Dendritic cell treated with granulocyte-macrophage colony-stimulating factor and Interleukin-4, amounts not matched to agents 40 ng/mL and 50 ng/mL, for 4 days (primary cell): ENCODE measurements around the gene TMEM170B.

Experiments
- H3K27ac Mint-ChIP-seq: one replicate; pipeline ENCODE4 v1.8.0; 2022; ENCODE audit warnings: mild to moderate bottlenecking, mixed read lengths
- H3K27me3 Mint-ChIP-seq: one replicate; pipeline ENCODE4 v1.8.0; 2022; ENCODE audit warnings: mild to moderate bottlenecking, mixed read lengths
- H3K36me3 Mint-ChIP-seq: one replicate; pipeline ENCODE4 v1.8.0; 2022; ENCODE audit warnings: low read depth, mixed read lengths
- H3K4me1 Mint-ChIP-seq: one replicate; pipeline ENCODE4 v1.8.0; 2022; ENCODE audit warnings: low read depth, mixed read lengths
- H3K4me3 Mint-ChIP-seq: one replicate; pipeline ENCODE4 v1.8.0; 2022; ENCODE audit warnings: mild to moderate bottlenecking, moderate library complexity, mixed read lengths
- H3K9me3 Mint-ChIP-seq: one replicate; pipeline ENCODE4 v1.8.0; 2022; ENCODE audit warnings: mixed read lengths
- intact Hi-C: fragments of 100-400 bp; cut with micrococcal nuclease; formaldehyde crosslinking; loops from one replicate; pipeline ENCODE4 v1.15.0; 2022

The TMEM170B gene

GRCh38 chr6:11509471-11509870 lies 28.1 kb upstream of the TMEM170B start:
- Mint-ChIP-seq H3K27ac (no peak overlapping the region), H3K9me3 (peaks cover 11% of the 10 kb centered on the region), H3K4me1 (peaks cover 4% of the 10 kb centered on the region), H3K36me3 (peaks cover 7% of the 10 kb centered on the region), H3K27me3 (no peaks in the 10 kb centered on the region), H3K4me3 (no peak overlapping the region)
- intact Hi-C loops, result no loop called here

GRCh38 chr6:11514672-11515071 lies 22.9 kb upstream of the TMEM170B start:
- Mint-ChIP-seq H3K36me3 (peaks cover 13% of the 10 kb centered on the region), H3K4me3 (no peak overlapping the region), H3K27me3 (no peaks in the 10 kb centered on the region), H3K27ac (no peak overlapping the region), H3K4me1 (peaks cover 22% of the 10 kb centered on the region), H3K9me3 (peaks cover 18% of the 10 kb centered on the region)
- intact Hi-C loops, result no loop called here

- Mint-ChIP-seq H3K4me3 (no peak overlapping the region), H3K36me3 (peaks cover 7% of the 10 kb centered on the region), H3K4me1 (peaks cover 26% of the 10 kb centered on the region), H3K27ac (no peak overlapping the region), H3K9me3 (peaks cover 11% of the 10 kb centered on the region), H3K27me3 (no peaks in the 10 kb centered on the region)
- intact Hi-C loops, result no loop called here
Observed at GRCh38 chr6:11515763-11516162, 21.8 kb upstream of the TMEM170B start.

- intact Hi-C loops, result no loop called here
- peaks cover 6% of the 10 kb centered on the region for H3K9me3 Mint-ChIP-seq
- H3K4me3 Mint-ChIP-seq, result no peak overlapping the region
- H3K36me3 Mint-ChIP-seq, result peaks cover 5% of the 10 kb centered on the region
- peaks cover 26% of the 10 kb centered on the region for H3K4me1 Mint-ChIP-seq
- H3K27ac Mint-ChIP-seq, result no peak overlapping the region
- H3K27me3 Mint-ChIP-seq, result no peaks in the 10 kb centered on the region
Observed at GRCh38 chr6:11522812-11523605, 14.5 kb upstream of the TMEM170B start.

- Mint-ChIP-seq H3K9me3 (no peaks in the 10 kb centered on the region), H3K36me3 (no peaks in the 10 kb centered on the region), H3K27ac (peak overlapping the region; percentile 30), H3K27me3 (no peaks in the 10 kb centered on the region), H3K4me3 (no peak overlapping the region), H3K4me1 (peaks cover 31% of the 10 kb centered on the region)
- intact Hi-C loops, result no loop called here
Observed at GRCh38 chr6:11525468-11526155, 11.9 kb upstream of the TMEM170B start.

- no peaks in the 10 kb centered on the region for H3K9me3 Mint-ChIP-seq
- no peaks in the 10 kb centered on the region for H3K36me3 Mint-ChIP-seq
- no peak overlapping the region for H3K27ac Mint-ChIP-seq
- H3K4me1 Mint-ChIP-seq, result peaks cover 31% of the 10 kb centered on the region
- no peak overlapping the region for H3K4me3 Mint-ChIP-seq
- no peaks in the 10 kb centered on the region for H3K27me3 Mint-ChIP-seq
- intact Hi-C loops, result no loop called here
Observed at GRCh38 chr6:11526156-11526505, 11.4 kb upstream of the TMEM170B start.

GRCh38 chr6:11527274-11527870 lies 10.2 kb upstream of the TMEM170B start:
- H3K9me3 Mint-ChIP-seq, result no peaks in the 10 kb centered on the region
- intact Hi-C loops, result no loop called here
- no peaks in the 10 kb centered on the region for H3K36me3 Mint-ChIP-seq
- H3K27ac Mint-ChIP-seq, result no peak overlapping the region
- no peak overlapping the region for H3K4me3 Mint-ChIP-seq
- peaks cover 33% of the 10 kb centered on the region for H3K4me1 Mint-ChIP-seq
- no peaks in the 10 kb centered on the region for H3K27me3 Mint-ChIP-seq

- Mint-ChIP-seq H3K27ac (no peak overlapping the region), H3K27me3 (no peaks in the 10 kb centered on the region), H3K36me3 (no peaks in the 10 kb centered on the region), H3K9me3 (no peaks in the 10 kb centered on the region), H3K4me1 (peaks cover 33% of the 10 kb centered on the region), H3K4me3 (no peak overlapping the region)
- intact Hi-C loops, result no loop called here
Observed at GRCh38 chr6:11528996-11529395, 8.6 kb upstream of the TMEM170B start.

GRCh38 chr6:11532097-11532496 lies 5.5 kb upstream of the TMEM170B start:
- intact Hi-C loops, result no loop called here
- no peak overlapping the region for H3K27ac Mint-ChIP-seq
- no peaks in the 10 kb centered on the region for H3K9me3 Mint-ChIP-seq
- H3K36me3 Mint-ChIP-seq, result no peaks in the 10 kb centered on the region
- no peak overlapping the region for H3K4me3 Mint-ChIP-seq
- H3K4me1 Mint-ChIP-seq, result peaks cover 34% of the 10 kb centered on the region
- no peaks in the 10 kb centered on the region for H3K27me3 Mint-ChIP-seq

- intact Hi-C loops, result no loop called here
- no peaks in the 10 kb centered on the region for H3K27me3 Mint-ChIP-seq
- H3K4me3 Mint-ChIP-seq, result no peak overlapping the region
Observed at GRCh38 chr6:11534561-11534960, 3.0 kb upstream of the TMEM170B start.

GRCh38 chr6:11535801-11536230 lies 1.7 kb upstream of the TMEM170B start:
- H3K27ac Mint-ChIP-seq, result no peak overlapping the region

More at GRCh38 chr6:11534561-11534960, 3.0 kb upstream of the TMEM170B start:
- no peaks in the 10 kb centered on the region for H3K9me3 Mint-ChIP-seq
- no peak overlapping the region for H3K27ac Mint-ChIP-seq
- H3K4me1 Mint-ChIP-seq, result peaks cover 18% of the 10 kb centered on the region
- H3K36me3 Mint-ChIP-seq, result peaks cover 12% of the 10 kb centered on the region

GRCh38 chr6:11536795-11537194 lies 754 bp upstream of the TMEM170B start:
- H3K27ac Mint-ChIP-seq, result peak overlapping the region; percentile 83
- H3K4me1 Mint-ChIP-seq, result peaks cover 27% of the 10 kb centered on the region
- H3K36me3 Mint-ChIP-seq, result peaks cover 12% of the 10 kb centered on the region
- no peaks in the 10 kb centered on the region for H3K27me3 Mint-ChIP-seq
- H3K9me3 Mint-ChIP-seq, result no peaks in the 10 kb centered on the region
- peak overlapping the region; percentile 84 for H3K4me3 Mint-ChIP-seq
- intact Hi-C loops, result no loop called here

More at GRCh38 chr6:11535801-11536230, 1.7 kb upstream of the TMEM170B start:
- Mint-ChIP-seq H3K9me3 (no peaks in the 10 kb centered on the region), H3K36me3 (peaks cover 12% of the 10 kb centered on the region), H3K27me3 (no peaks in the 10 kb centered on the region), H3K4me3 (no peak overlapping the region), H3K4me1 (peaks cover 24% of the 10 kb centered on the region)
- intact Hi-C loops, result no loop called here

GRCh38 chr6:11538052-11538818 lies 686 bp downstream of the TMEM170B start:
- peak overlapping the region; percentile 84 for H3K4me3 Mint-ChIP-seq
- no peaks in the 10 kb centered on the region for H3K9me3 Mint-ChIP-seq
- peak overlapping the region; percentile 83 for H3K27ac Mint-ChIP-seq
- no peaks in the 10 kb centered on the region for H3K27me3 Mint-ChIP-seq
- peaks cover 28% of the 10 kb centered on the region for H3K4me1 Mint-ChIP-seq
- intact Hi-C loops, result loop anchor here (2.0 kb wide), 1 partner anchor 331 kb away; no protein-coding TSS in a partner anchor
- peaks cover 12% of the 10 kb centered on the region for H3K36me3 Mint-ChIP-seq
